Vagina (tissue), 2 donors: Measurements from ENCODE around the gene GADL1. TPM values are rescaled to one million over a fixed set of nuclear protein-coding genes. Genes with fewer than 3 reads are reported as not detected.

Source experiments
- DNase-seq, 2 donors: peaks; one replicate each; pipeline ENCODE4 v3.0.0-alpha.2; 2017; ENCODE audit errors: extremely low spot score in 2 of 2
- H3K27ac ChIP-seq: fragments of 200-600 bp; sonication (generic); one replicate; pipeline ENCODE4 v1.5.1; 2019
- H3K27me3 ChIP-seq: fragments of 200-600 bp; sonication (generic); one replicate; pipeline ENCODE4 v1.5.1; 2019
- H3K36me3 ChIP-seq, 2 donors: fragments of 200-600 bp; sonication (generic); one replicate each; pipeline ENCODE4 v1.5.1; 2017 to 2019
- H3K4me1 ChIP-seq: fragments of 200-600 bp; sonication (generic); one replicate; pipeline ENCODE4 v1.5.1; 2019
- H3K4me3 ChIP-seq, 2 donors: fragments of 200-600 bp; sonication (generic); 1 replicate in 1 of 2; 2 replicates in 1 of 2; pipeline ENCODE4 v1.5.1; 2016 to 2019
- H3K9me3 ChIP-seq: fragments of 200-600 bp; sonication (generic); one replicate; pipeline ENCODE4 v1.5.1; 2019
- CTCF ChIP-seq, 3 experiments: fragments of 450-650 bp in 2 of 3; fragments of 200-600 bp in 1 of 3; sonication (generic) in 1 of 3; IDR thresholded peaks; one replicate each; pipeline ENCODE4 v1.5.1; 2017 to 2019; ENCODE audit warnings: antibody characterized with exemption in 3 of 3, mild to moderate bottlenecking in 2 of 3, moderate library complexity in 2 of 3
- POLR2A ChIP-seq, 2 donors: fragments of 450-650 bp; IDR thresholded peaks; one replicate each; pipeline ENCODE4 v1.6.1; 2017; ENCODE audit warnings: antibody characterized with exemption in 2 of 2, mild to moderate bottlenecking in 2 of 2, moderate library complexity in 2 of 2
- POLR2AphosphoS5 ChIP-seq, 2 donors: sonication (generic); formaldehyde crosslinking; IDR thresholded peaks; one replicate each; pipeline ENCODE4 v1.9.0; 2017; ENCODE audit warnings: antibody characterized with exemption in 2 of 2, mild to moderate bottlenecking in 2 of 2, low read depth in 1 of 2; ENCODE audit not compliant: insufficient read depth in 1 of 2
- intact Hi-C: fragments of 100-400 bp; cut with DNase I; formaldehyde crosslinking; loops from one replicate; pipeline ENCODE4 v1.15.1; 2023
- total RNA-seq: library from RNA; depleted of rRNA; stranded (reverse); fragments of >200 nt; gene quantifications from one replicate; pipeline ENCODE4 v1.2.3, GENCODE V29; 2016

GADL1 gene
- total RNA-seq, 1 donor from 2014 or later, result not detected

GRCh38 chr3:30779686-30780287 is 114.7 kb downstream of the GADL1 start:
- Histone ChIP-seq H3K36me3 (no peaks in the 10 kb centered on the region), H3K27me3 (no peaks in the 10 kb centered on the region), H3K9me3 (no peaks in the 10 kb centered on the region), H3K27ac (no peak overlapping the region), H3K4me3 (no peak overlapping the region), H3K4me1 (no peaks in the 10 kb centered on the region)
- intact Hi-C loops, result loop anchor here (10.0 kb wide), 1 partner anchor 345 kb away; no protein-coding TSS in a partner anchor
- DNase-seq, result no peak
- no peak for TF ChIP-seq POLR2A (IDR thresholded peaks at IDR 0.05)
- no peak for TF ChIP-seq POLR2AphosphoS5 (IDR thresholded peaks at IDR 0.05; ENCODE audit: insufficient read depth in 1 of 2, low read depth in 1 of 2)
- TF ChIP-seq CTCF (IDR thresholded peaks at IDR 0.05), result no peak

GRCh38 chr3:30778933-30779332 is 115.5 kb downstream of the GADL1 start:
- H3K27ac ChIP-seq, result no peak overlapping the region
- no peaks in the 10 kb centered on the region for H3K9me3 ChIP-seq
- TF ChIP-seq POLR2A (IDR thresholded peaks at IDR 0.05) (no peak), CTCF (IDR thresholded peaks at IDR 0.05) (no peak), POLR2AphosphoS5 (IDR thresholded peaks at IDR 0.05; ENCODE audit: insufficient read depth in 1 of 2, low read depth in 1 of 2) (no peak)
- H3K27me3 ChIP-seq, result no peaks in the 10 kb centered on the region
- no peak for DNase-seq
- no peaks in the 10 kb centered on the region for H3K36me3 ChIP-seq
- no peak overlapping the region for H3K4me3 ChIP-seq
- intact Hi-C loops, result loop anchor here (10.0 kb wide), 1 partner anchor 346 kb away; no protein-coding TSS in a partner anchor
- H3K4me1 ChIP-seq, result no peaks in the 10 kb centered on the region

GRCh38 chr3:30777426-30778113 is 116.9 kb downstream of the GADL1 start:
- TF ChIP-seq POLR2AphosphoS5 (IDR thresholded peaks at IDR 0.05; ENCODE audit: insufficient read depth in 1 of 2, low read depth in 1 of 2), result no peak
- TF ChIP-seq POLR2A (IDR thresholded peaks at IDR 0.05), result no peak
- no peak for TF ChIP-seq CTCF (IDR thresholded peaks at IDR 0.05)
- Histone ChIP-seq H3K27ac (no peak overlapping the region), H3K36me3 (no peaks in the 10 kb centered on the region), H3K4me3 (no peak overlapping the region), H3K9me3 (no peaks in the 10 kb centered on the region), H3K27me3 (no peaks in the 10 kb centered on the region), H3K4me1 (no peaks in the 10 kb centered on the region)
- DNase-seq, result no peak
- intact Hi-C loops, result loop anchor here (10.0 kb wide), 1 partner anchor 347 kb away; no protein-coding TSS in a partner anchor

GRCh38 chr3:30776186-30776815 is 118.2 kb downstream of the GADL1 start:
- no peak for DNase-seq
- H3K27me3 ChIP-seq, result no peaks in the 10 kb centered on the region
- TF ChIP-seq POLR2AphosphoS5 (IDR thresholded peaks at IDR 0.05; ENCODE audit: insufficient read depth in 1 of 2, low read depth in 1 of 2) (no peak), CTCF (IDR thresholded peaks at IDR 0.05) (no peak), POLR2A (IDR thresholded peaks at IDR 0.05) (no peak)
- no peaks in the 10 kb centered on the region for H3K36me3 ChIP-seq
- no peak overlapping the region for H3K4me3 ChIP-seq
- H3K9me3 ChIP-seq, result no peaks in the 10 kb centered on the region
- H3K4me1 ChIP-seq, result no peaks in the 10 kb centered on the region
- intact Hi-C loops, result loop anchor here (10.0 kb wide), 1 partner anchor 348 kb away; no protein-coding TSS in a partner anchor
- H3K27ac ChIP-seq, result no peak overlapping the region
